A549 treated with AZD2906 at 1 μM for 4 hours (cell line): Measurements from ENCODE around the gene MUS81. TPM values are rescaled to one million over a fixed set of nuclear protein-coding genes. Genes with fewer than 3 reads are reported as not detected.

Experiments used
- total RNA-seq: library from RNA; stranded (reverse); fragments of 200-300 nt; extraction: Qiagen RNA extraction; gene quantifications from 5 replicates; pipeline ENCODE4 v1.2.3, GENCODE V29; 2022

MUS81 gene
- 24.7 to 35.0 TPM (median 32.8 TPM) in 5 replicates for total RNA-seq

DNA sequence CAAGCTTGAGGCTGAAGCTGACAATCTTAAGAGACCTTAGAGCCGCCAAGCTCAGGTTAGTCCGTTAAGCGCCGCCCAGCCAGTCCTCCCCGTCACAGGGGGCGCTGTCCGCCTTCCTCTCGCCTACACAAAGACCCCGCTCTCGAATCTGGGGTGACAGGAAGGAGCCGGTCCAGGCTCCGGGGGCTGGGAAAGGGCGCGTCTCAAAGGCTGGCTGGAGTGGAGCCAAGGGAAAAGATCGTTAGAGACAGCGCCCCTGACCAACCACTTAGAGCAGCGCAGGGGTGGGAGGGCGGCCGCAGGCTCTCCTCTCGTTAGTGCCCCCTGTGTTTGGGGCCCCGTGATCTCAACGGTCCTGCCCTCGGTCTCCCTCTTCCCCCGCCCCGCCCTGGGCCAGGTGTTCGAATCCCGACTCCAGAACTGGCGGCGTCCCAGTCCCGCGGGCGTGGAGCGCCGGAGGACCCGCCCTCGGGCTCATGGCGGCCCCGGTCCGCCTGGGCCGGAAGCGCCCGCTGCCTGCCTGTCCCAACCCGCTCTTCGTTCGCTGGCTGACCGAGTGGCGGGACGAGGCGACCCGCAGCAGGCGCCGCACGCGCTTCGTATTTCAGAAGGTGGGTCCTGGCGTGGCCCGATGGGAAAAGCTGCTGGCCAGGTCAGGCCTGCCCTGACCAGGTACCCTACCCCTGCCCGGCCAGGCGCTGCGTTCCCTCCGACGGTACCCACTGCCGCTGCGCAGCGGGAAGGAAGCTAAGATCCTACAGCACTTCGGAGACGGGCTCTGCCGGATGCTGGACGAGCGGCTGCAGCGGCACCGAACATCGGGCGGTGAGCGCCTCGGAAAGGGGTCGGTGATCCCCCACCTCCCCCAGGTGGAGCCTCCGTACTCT is at the start of gene MUS81:
Gene MUS81 (plus strand): TSS at position 156 of the 887 bp plus-strand sequence. CDS start 321 bp downstream, at position 477.

DNA sequence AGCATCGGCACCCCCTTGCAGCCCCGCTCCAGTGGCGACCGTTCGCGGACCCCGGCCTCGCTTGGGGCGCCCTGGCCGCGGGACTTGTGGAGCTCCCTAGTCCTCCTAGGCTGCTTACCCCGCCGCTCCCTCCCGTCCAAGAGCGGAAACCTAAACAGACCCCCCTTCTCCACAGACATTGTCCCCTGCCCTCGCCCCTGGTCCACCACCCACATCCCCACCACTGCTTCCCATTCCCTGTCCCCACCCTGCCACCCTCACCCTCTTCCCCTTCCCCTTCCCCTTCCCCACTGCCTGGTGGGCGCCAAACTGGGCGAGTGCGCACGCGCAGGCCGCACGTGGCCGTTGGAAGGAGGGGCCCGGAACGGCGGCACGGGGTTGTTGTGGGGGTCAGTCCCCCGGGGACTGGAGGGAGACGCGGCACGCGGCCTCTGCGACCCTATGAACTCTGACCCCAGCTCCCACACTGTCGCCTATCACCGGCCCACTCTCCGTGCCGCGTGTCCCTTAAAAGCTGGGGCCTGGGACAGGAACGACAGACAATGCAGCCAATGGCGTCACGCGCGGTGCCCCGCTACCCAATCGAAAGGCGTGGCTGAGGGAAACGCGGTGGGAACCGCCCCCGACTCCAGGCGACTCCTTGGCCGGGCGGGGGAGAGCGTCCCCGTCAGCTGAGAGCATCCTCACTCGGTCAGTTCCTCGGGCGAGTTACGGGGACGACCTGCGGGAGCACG is 26.8 kb upstream of the MUS81 start, which contains the start of gene SNX32:
Gene SNX32 (plus strand): TSS at position 667 of the 734 bp plus-strand sequence. CDS start 103 bp downstream, outside the sequence.

DNA sequence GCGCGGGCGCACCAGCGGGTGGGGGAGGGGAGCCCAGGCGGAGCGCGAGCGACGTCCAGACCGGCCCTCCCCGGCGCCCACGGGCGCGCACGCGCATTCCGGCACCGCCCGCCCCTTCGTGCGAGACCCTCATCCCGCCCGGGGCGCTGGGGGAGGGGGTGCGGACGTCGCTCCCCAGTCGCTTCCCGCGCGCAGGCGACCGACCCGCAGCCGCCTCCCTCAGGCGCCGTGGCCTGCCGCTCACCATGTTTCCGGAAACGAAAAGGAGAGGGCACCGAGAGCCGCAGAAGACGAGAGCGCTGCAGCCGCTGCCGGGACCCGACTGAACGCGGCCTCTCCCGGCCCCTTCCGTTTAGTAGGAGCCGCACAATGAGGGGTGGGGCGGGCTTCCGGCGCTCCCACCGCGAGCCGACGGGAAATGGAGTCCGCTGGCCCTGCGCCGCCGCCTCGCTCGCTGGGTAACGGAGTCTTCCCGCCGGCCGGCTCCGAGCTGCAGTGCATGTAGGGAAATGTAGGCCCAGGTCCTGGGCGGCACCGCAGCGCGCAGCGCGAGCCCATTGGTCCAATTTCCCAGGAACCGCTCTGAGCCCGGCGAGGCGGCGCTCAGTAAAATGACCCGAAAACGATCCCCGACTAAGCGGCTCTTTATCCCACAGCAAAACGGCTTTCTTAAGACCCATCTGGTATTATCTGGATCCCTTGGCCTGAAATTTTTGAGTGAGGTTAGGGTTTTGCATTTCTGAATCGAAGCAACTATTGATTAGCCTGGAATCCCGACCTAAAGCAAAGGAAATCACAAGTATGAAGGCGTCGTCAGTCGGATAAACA is 2.2 kb upstream of the MUS81 start, which contains the start of gene CFL1:
Gene CFL1 (minus strand): TSS at position 328 of the 828 bp plus-strand sequence. CDS start 81 bp downstream, at position 247.

DNA sequence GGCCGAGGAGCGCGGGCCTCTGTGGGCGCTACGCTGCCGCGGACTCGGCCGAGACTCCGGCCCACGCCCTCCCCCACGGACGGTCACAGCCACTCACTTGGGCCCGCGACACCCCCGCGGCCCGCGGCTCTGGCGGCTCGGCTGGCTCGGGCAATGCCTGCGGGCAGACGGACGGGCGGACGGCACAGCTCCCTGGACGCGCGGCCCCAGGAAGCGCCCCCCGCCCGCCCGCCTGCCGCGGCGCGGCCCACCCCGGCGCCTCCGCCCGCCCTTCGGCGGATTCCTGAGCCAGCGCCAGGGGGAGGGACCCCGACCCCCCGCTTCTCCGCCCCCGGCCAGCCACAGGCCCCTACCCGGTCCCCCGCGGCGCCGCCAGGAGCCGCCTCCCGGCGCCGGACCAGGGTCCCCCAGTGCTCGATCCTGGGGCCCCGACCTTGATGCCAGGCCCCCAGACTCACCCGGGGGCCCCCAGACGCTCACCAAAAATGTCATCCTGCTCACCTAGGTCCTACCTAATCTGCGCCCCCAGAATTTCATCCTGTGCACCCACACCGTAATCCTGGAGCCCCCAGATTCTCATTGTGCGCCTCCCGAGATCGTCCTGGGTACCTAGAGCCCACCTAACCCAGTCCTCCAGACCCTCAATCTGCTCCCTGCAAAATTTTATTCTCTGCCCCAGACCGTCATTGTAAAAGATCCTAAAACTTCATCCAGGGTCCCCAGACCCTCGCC is 12.5 kb downstream of the MUS81 start, which contains the start of gene EFEMP2:
Gene EFEMP2 (minus strand): TSS at position 215 of the 732 bp plus-strand sequence. CDS start 446 bp downstream, outside the sequence.

GRCh38 chr11:65879617-65880016 is 19.4 kb downstream of the MUS81 start, which contains the start of gene CTSW:
CTSW (plus strand) TSS chr11:65879837; CDS start chr11:65879855, 18 bp downstream.

GRCh38 chr11:65888163-65888814 is 28.1 kb downstream of the MUS81 start, which contains the start of gene FIBP:
FIBP (minus strand) TSS chr11:65888471; CDS start chr11:65888418, 53 bp downstream.

DNA sequence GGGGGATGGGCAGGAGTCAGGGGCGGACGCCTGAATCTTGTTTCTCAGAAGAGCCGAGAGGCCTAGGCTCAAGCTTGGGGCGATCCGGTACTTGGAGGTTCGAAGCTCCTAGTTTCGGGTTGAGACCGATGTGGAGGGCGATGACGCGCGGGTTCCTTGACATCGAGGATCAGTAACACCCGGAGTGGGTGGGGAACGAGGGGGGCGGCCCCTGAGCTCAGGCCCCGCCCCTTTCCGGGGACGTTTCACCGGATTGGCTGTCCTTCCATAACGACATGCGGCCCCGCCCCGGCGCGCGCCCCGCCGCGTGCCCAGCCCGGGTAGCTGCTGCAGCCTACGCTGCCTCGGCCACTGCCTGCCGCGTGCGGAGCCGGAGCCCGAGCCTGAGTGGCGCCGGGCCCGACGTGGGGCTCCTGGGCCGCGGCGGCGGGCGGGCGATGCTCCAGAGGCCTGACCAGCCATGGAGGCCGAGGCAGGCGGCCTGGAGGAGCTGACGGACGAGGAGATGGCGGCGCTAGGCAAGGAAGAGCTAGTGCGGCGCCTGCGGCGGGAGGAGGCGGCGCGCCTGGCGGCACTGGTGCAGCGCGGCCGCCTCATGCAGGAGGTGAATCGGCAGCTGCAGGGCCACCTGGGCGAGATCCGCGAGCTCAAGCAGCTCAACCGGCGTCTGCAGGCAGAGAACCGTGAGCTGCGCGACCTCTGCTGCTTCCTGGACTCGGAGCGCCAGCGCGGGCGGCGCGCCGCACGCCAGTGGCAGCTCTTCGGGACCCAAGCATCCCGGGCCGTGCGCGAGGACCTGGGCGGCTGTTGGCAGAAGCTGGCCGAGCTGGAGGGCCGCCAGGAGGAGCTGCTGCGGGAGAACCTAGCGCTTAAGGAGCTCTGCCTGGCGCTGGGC is 30.3 kb downstream of the MUS81 start, which contains the start of gene CCDC85B:
Gene CCDC85B (plus strand): TSS at position 350 of the 895 bp plus-strand sequence. CDS start 111 bp downstream, at position 461.

DNA sequence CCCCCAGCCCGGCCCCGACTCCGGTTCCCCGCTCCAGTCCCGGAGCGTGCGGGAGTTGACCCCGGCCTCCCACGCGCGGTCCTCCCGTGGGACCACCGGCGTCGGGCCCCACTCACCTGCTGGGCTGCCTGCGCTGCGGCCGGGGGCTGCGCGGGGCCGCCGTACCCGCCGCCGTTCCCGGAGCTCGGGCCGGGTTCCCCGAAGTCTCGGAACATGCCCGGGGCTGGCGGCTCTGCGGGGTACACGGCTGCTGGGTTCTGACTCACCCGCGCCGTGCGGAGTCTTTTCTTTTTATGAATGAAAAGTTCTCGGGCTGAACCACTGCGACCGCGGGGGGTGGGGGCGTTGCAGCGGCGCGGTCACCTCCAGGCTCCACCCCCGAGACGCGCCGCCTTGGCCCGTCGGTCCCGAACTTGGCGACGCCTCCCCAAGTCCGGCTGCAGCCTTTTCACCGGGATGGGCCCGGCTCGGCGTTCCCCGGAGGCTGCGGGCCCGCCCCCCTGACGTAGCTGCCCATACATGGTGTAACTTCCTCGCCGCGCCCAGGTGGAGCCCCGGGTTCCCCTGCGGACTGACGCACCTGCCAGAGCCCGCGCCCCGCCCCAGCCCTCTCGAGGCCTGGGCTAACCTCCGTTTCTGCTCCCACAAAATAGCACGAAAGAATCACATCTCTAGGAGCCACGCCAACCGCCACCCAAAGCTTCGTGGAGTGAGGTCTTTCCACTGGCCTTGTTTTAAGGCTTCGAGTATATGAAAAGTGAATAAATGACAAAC is 40.1 kb downstream of the MUS81 start, which contains the start of gene FOSL1:
Gene FOSL1 (minus strand): TSS at position 264 of the 774 bp plus-strand sequence. CDS start 49 bp downstream, at position 215.

Other genes with a start within 250 kb of the MUS81 start
- 37.7 to 49.0 TPM (median 47.6 TPM) in 5 replicates for gene MAP3K11, start 246.2 kb upstream of the MUS81 start, total RNA-seq
- gene PCNX3, start 244.7 kb upstream of the MUS81 start, total RNA-seq = 26.0 to 36.3 TPM (median 34.9 TPM) in 5 replicates
- gene SIPA1, start 222.3 kb upstream of the MUS81 start, total RNA-seq = 14.3 to 21.2 TPM (median 19.7 TPM) in 5 replicates
- 63.5 to 78.0 TPM (median 73.7 TPM) in 5 replicates for gene RELA, start 197.5 kb upstream of the MUS81 start, total RNA-seq
- 40.9 to 56.0 TPM (median 50.3 TPM) in 5 replicates for gene KAT5, start 148.2 kb upstream of the MUS81 start, total RNA-seq
- gene RNASEH2C, start 139.6 kb upstream of the MUS81 start, total RNA-seq = 28.0 to 49.4 TPM (median 47.9 TPM) in 5 replicates
- gene AP5B1, start 79.5 kb upstream of the MUS81 start, total RNA-seq = 9.7 to 13.2 TPM (median 12.3 TPM) in 5 replicates
- 0.04 to 0.15 TPM (median 0.10 TPM) in 5 replicates for gene OVOL1, start 73.4 kb upstream of the MUS81 start, total RNA-seq
- gene SNX32, start 26.5 kb upstream of the MUS81 start, total RNA-seq = 0.05 to 0.08 TPM (median 0.06 TPM) in 5 replicates
- gene CFL1, start 2.3 kb upstream of the MUS81 start, total RNA-seq = 1,981 to 2,375 TPM (median 2,303 TPM) in 5 replicates
- gene EFEMP2, start 12.4 kb downstream of the MUS81 start, total RNA-seq = 0.49 to 1.1 TPM (median 0.97 TPM) in 5 replicates
- 0.07 to 0.11 TPM in 2 of 5 replicates, not detected in the others for gene CTSW, start 19.4 kb downstream of the MUS81 start, total RNA-seq
- 72.3 to 88.2 TPM (median 83.5 TPM) in 5 replicates for gene FIBP, start 28.0 kb downstream of the MUS81 start, total RNA-seq
- 21.8 to 44.1 TPM (median 43.2 TPM) in 5 replicates for gene CCDC85B, start 30.2 kb downstream of the MUS81 start, total RNA-seq
- 97.3 to 161 TPM (median 118 TPM) in 5 replicates for gene FOSL1, start 40.0 kb downstream of the MUS81 start, total RNA-seq
- gene C11orf68, start 58.6 kb downstream of the MUS81 start, total RNA-seq = 30.9 to 49.9 TPM (median 44.6 TPM) in 5 replicates
- 162 to 254 TPM (median 207 TPM) in 5 replicates for gene DRAP1, start 59.0 kb downstream of the MUS81 start, total RNA-seq
- not detected in 5 replicates for gene TSGA10IP, start 85.0 kb downstream of the MUS81 start, total RNA-seq
- gene SART1, start 101.3 kb downstream of the MUS81 start, total RNA-seq = 40.2 to 59.5 TPM (median 54.5 TPM) in 5 replicates
- gene EIF1AD, start 141.7 kb downstream of the MUS81 start, total RNA-seq = 35.6 to 48.5 TPM (median 38.7 TPM) in 5 replicates
- 374 to 488 TPM (median 470 TPM) in 5 replicates for gene BANF1, start 142.1 kb downstream of the MUS81 start, total RNA-seq
- gene CST6, start 151.6 kb downstream of the MUS81 start, total RNA-seq = not detected in 5 replicates
- 1.1 to 1.5 TPM (median 1.3 TPM) in 5 replicates for gene CATSPER1, start 166.0 kb downstream of the MUS81 start, total RNA-seq
- not detected in 5 replicates for gene GAL3ST3, start 188.7 kb downstream of the MUS81 start, total RNA-seq
- 163 to 185 TPM (median 169 TPM) in 5 replicates for gene SF3B2, start 191.9 kb downstream of the MUS81 start, total RNA-seq
- 61.1 to 91.1 TPM (median 82.8 TPM) in 5 replicates for gene PACS1, start 209.8 kb downstream of the MUS81 start, total RNA-seq